Measurements from ENCODE around the gene RAN. TPM values are rescaled to one million over a fixed set of nuclear protein-coding genes. Genes with fewer than 3 reads are reported as not detected.

Gene RAN
- total and polyA plus RNA-seq, 7 donors: 160 to 509 (median 186) TPM

GRCh38 chr12:130868412-130868811, 3.5 kb upstream of the RAN start:
- Histone ChIP-seq H3K9me3 (no peaks in the 10 kb centered on the region), H3K4me1 (peaks cover 2 to 21% (median 15%) of the 10 kb centered on the region in 4 donors), H3K4me3 (no peak overlapping the region), H3K27ac (no peak overlapping the region), H3K27me3 (no peaks in the 10 kb centered on the region), H3K36me3 (peaks cover 0 to under 1% (median 0%) of the 10 kb centered on the region in 4 donors)
- intact Hi-C loops (cut with DNase I): no loop called here
- no peak for DNase-seq
- TF ChIP-seq POLR2A (IDR thresholded peaks at IDR 0.05) (no peak), CTCF (IDR thresholded peaks at IDR 0.05) (no peak), EP300 (IDR thresholded peaks at IDR 0.05) (no peak), POLR2AphosphoS5 (IDR thresholded peaks at IDR 0.05) (no peak)
- WGBS, 2 donors: 57 to 70% methylated on average over 4 of the region's 4 CpGs

GRCh38 chr12:130870442-130871285, 1.2 kb upstream of the RAN start:
- DNase-seq: peak; percentile 83
- intact Hi-C loops (cut with DNase I): loop anchor here (1.0 to 5.0 kb wide), 3 partner anchors 31 to 1077 kb away; partner anchors contain the start of genes ADGRD1, EP400 and STX2
- peak overlapping the region; percentile 36 to 99 (median 98) for H3K4me3 ChIP-seq

GRCh38 chr12:130872179-130873096, 572 bp downstream of the RAN start:
- peak; percentile 66 for DNase-seq
- no peaks in the 10 kb centered on the region for H3K9me3 ChIP-seq
- H3K4me1 ChIP-seq: peaks cover 2 to 33% (median 26%) of the 10 kb centered on the region in 4 donors
- WGBS, 2 donors: 1% methylated on average over 79 of the region's 79 CpGs
- peak overlapping the region; percentile 55 to 99 (median 98) for H3K4me3 ChIP-seq
- TF ChIP-seq CTCF (IDR thresholded peaks at IDR 0.05) (no peak), POLR2A (IDR thresholded peaks at IDR 0.05) (no peak), POLR2AphosphoS5 (IDR thresholded peaks at IDR 0.05) (no peak)
- H3K36me3 ChIP-seq: peaks cover 20 to 41% (median 26%) of the 10 kb centered on the region in 4 donors
- H3K27me3 ChIP-seq: no peaks in the 10 kb centered on the region
- peak overlapping the region; percentile 83 to 97 (median 94) for H3K27ac ChIP-seq
- intact Hi-C loops (cut with DNase I): loop anchor here (5.0 kb wide), 2 partner anchors 80 to 1075 kb away; partner anchors contain the start of genes ADGRD1 and EP400

More at GRCh38 chr12:130870442-130871285, 1.2 kb upstream of the RAN start:
- Histone ChIP-seq H3K27me3 (no peaks in the 10 kb centered on the region), H3K36me3 (peaks cover 11 to 23% (median 13%) of the 10 kb centered on the region in 4 donors), H3K27ac (peak overlapping the region; percentile 92 to 97 (median 94)), H3K4me1 (peaks cover 2 to 33% (median 26%) of the 10 kb centered on the region in 4 donors), H3K9me3 (no peaks in the 10 kb centered on the region)
- TF ChIP-seq POLR2A (IDR thresholded peaks at IDR 0.05): no peak
- TF ChIP-seq CTCF (IDR thresholded peaks at IDR 0.05): peak in 1 of 4 experiments; percentile 49
- peak in 1 of 4 donors; percentile 14 for TF ChIP-seq POLR2AphosphoS5 (IDR thresholded peaks at IDR 0.05)
- no peak for TF ChIP-seq EP300 (IDR thresholded peaks at IDR 0.05)
- 58 to 67% methylated on average over 31 of the region's 31 CpGs for WGBS, 2 donors

GRCh38 chr12:130873106-130873795, 1.4 kb downstream of the RAN start:
- TF ChIP-seq POLR2A (IDR thresholded peaks at IDR 0.05): no peak
- no peak for TF ChIP-seq POLR2AphosphoS5 (IDR thresholded peaks at IDR 0.05)
- TF ChIP-seq EP300 (IDR thresholded peaks at IDR 0.05): no peak
- TF ChIP-seq CTCF (IDR thresholded peaks at IDR 0.05): no peak
- Histone ChIP-seq H3K36me3 (peaks cover 20 to 49% (median 26%) of the 10 kb centered on the region in 4 donors), H3K4me1 (peaks cover 2 to 33% (median 26%) of the 10 kb centered on the region in 4 donors), H3K4me3 (peak overlapping the region; percentile 55 to 99 (median 98)), H3K9me3 (no peaks in the 10 kb centered on the region), H3K27me3 (no peaks in the 10 kb centered on the region), H3K27ac (peak overlapping the region in 1 of 4 donors; percentile 93)
- intact Hi-C loops (cut with DNase I): loop anchor here (5.0 kb wide), 2 partner anchors 79 to 1074 kb away; partner anchors contain the start of genes ADGRD1 and EP400
- 40 to 51% methylated on average over 4 of the region's 4 CpGs for WGBS, 2 donors
- no peak for DNase-seq

Data from sigmoid colon (tissue), 7 donors.